ENCODE data around the gene SLC9A9.

Gene SLC9A9

GRCh38 chr3:143536817-143537535, 311.3 kb downstream of the SLC9A9 start:
- DNase-seq, result no peak
- H3K27me3 Mint-ChIP-seq (ENCODE audit: low read depth, poor library complexity), result peaks cover 7% of the 10 kb centered on the region
- TF ChIP-seq, protein P1, sequence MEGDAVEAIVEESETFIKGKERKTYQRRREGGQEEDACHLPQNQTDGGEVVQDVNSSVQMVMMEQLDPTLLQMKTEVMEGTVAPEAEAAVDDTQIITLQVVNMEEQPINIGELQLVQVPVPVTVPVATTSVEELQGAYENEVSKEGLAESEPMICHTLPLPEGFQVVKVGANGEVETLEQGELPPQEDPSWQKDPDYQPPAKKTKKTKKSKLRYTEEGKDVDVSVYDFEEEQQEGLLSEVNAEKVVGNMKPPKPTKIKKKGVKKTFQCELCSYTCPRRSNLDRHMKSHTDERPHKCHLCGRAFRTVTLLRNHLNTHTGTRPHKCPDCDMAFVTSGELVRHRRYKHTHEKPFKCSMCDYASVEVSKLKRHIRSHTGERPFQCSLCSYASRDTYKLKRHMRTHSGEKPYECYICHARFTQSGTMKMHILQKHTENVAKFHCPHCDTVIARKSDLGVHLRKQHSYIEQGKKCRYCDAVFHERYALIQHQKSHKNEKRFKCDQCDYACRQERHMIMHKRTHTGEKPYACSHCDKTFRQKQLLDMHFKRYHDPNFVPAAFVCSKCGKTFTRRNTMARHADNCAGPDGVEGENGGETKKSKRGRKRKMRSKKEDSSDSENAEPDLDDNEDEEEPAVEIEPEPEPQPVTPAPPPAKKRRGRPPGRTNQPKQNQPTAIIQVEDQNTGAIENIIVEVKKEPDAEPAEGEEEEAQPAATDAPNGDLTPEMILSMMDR (IDR thresholded peaks at IDR 0.05), result no peak
- peaks cover 8% of the 10 kb centered on the region for H3K4me1 Mint-ChIP-seq
- no peaks in the 10 kb centered on the region for H3K9me3 Mint-ChIP-seq
- no peak overlapping the region for H3K4me3 Mint-ChIP-seq
- no peaks in the 10 kb centered on the region for H3K36me3 Mint-ChIP-seq (ENCODE audit: low read depth)
- H3K27ac Mint-ChIP-seq, result no peak overlapping the region

GRCh38 chr3:143535994-143536784, 312.1 kb downstream of the SLC9A9 start:
- TF ChIP-seq, protein P1 (IDR thresholded peaks at IDR 0.05), result no peak
- DNase-seq, result no peak
- Mint-ChIP-seq H3K27ac (no peak overlapping the region), H3K4me1 (peaks cover 2% of the 10 kb centered on the region), H3K36me3 (ENCODE audit: low read depth) (no peaks in the 10 kb centered on the region), H3K9me3 (no peaks in the 10 kb centered on the region), H3K4me3 (no peak overlapping the region), H3K27me3 (ENCODE audit: low read depth, poor library complexity) (peaks cover 6% of the 10 kb centered on the region)

DNA sequence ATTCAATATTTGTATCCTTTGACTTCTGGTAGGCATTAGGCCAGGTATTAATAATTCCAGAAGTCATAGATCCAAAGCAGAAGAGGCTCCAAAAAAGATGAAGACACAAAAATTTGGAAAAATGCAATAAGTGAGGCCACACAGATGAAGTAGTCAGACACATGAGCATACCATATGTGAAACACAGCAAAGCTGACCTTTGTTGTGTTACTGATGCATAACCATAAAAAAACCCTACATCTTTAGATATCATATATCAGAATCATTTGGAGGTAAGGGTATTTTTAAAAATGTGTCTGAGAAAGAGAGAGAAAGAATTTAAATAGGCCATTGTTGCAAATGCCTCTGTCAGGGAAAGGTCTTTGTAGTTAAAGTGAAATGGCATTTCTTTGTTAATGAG, 314.9 kb downstream of the SLC9A9 start:
- Mint-ChIP-seq H3K36me3 (ENCODE audit: low read depth) (no peaks in the 10 kb centered on the region), H3K4me3 (no peak overlapping the region), H3K9me3 (no peaks in the 10 kb centered on the region), H3K4me1 (no peaks in the 10 kb centered on the region), H3K27ac (no peak overlapping the region), H3K27me3 (ENCODE audit: low read depth, poor library complexity) (peaks cover 2% of the 10 kb centered on the region)
- no peak for DNase-seq
- TF ChIP-seq, protein P1 (IDR thresholded peaks at IDR 0.05), result no peak

- H3K27me3 Mint-ChIP-seq (ENCODE audit: low read depth, poor library complexity), result peaks cover 2% of the 10 kb centered on the region
- DNase-seq, result no peak
- no peaks in the 10 kb centered on the region for H3K36me3 Mint-ChIP-seq (ENCODE audit: low read depth)
- no peaks in the 10 kb centered on the region for H3K9me3 Mint-ChIP-seq
- no peaks in the 10 kb centered on the region for H3K4me1 Mint-ChIP-seq
- H3K27ac Mint-ChIP-seq, result no peak overlapping the region
- TF ChIP-seq, protein P1 (IDR thresholded peaks at IDR 0.05), result no peak
- no peak overlapping the region for H3K4me3 Mint-ChIP-seq
These were observed 316.2 kb downstream of the SLC9A9 start for GRCh38 chr3:143532091-143532490.

- no peak for DNase-seq
- TF ChIP-seq, protein P1 (IDR thresholded peaks at IDR 0.05), result no peak
- Mint-ChIP-seq H3K4me3 (no peak overlapping the region), H3K36me3 (ENCODE audit: low read depth) (no peaks in the 10 kb centered on the region), H3K4me1 (no peaks in the 10 kb centered on the region), H3K9me3 (no peaks in the 10 kb centered on the region), H3K27me3 (ENCODE audit: low read depth, poor library complexity) (no peaks in the 10 kb centered on the region), H3K27ac (no peak overlapping the region)
These were observed 317.2 kb downstream of the SLC9A9 start for GRCh38 chr3:143531101-143531500.

Measured in nephron progenitor cell (in vitro differentiated cells).